PC-3 (cell line): ENCODE results near the gene LDLR. TPM values are rescaled to one million over a fixed set of nuclear protein-coding genes. Genes with fewer than 3 reads are reported as not detected.

Source experiments
- ATAC-seq: fragments of 200-7000 bp; cut with Tn5 transposase; 2 replicates; pipeline ENCODE4 v1.9.1; 2020; ENCODE audit warnings: mild to moderate bottlenecking, moderate library complexity
- BruUV-seq: library from RNA; stranded (reverse); fragments of 400-500 nt; replicated peaks from 2 replicates; lab custom pipeline; 2021; lab: Mats Ljungman, UMichigan
- CTCF ChIA-PET: fragments of 300-600 bp; sonication (Branson Sonifier 250); formaldehyde crosslinking; loops from one replicate; lab custom pipeline; 2022; ENCODE audit warnings: antibody characterized with exemption; lab: Charles Lee
- POLR2A ChIA-PET: fragments of 300-600 bp; sonication (Branson Sonifier 250); formaldehyde crosslinking; loops from one replicate; lab custom pipeline; 2022; ENCODE audit warnings: antibody characterized with exemption; ENCODE audit not compliant: unreplicated experiment; lab: Charles Lee
- DNase-seq: peaks from one replicate; pipeline ENCODE4 v3.0.0-alpha.2; 2015
- H2AFZ ChIP-seq: fragments of 300-600 bp; sonication (generic); 2 replicates; pipeline ENCODE4 v1.6.0; 2016; ENCODE audit warnings: antibody characterized with exemption, low read length
- H3F3A ChIP-seq: fragments of 300-600 bp; sonication (generic); one replicate; pipeline ENCODE4 v1.6.0; 2017; ENCODE audit warnings: antibody characterized with exemption, low read length, control low read depth, mild to moderate bottlenecking; ENCODE audit not compliant: unreplicated experiment
- H3K27ac ChIP-seq: fragments of 300-600 bp; sonication (generic); 2 replicates; pipeline ENCODE4 v1.5.1; 2016; ENCODE audit warnings: mild to moderate bottlenecking, low read length
- H3K27me3 ChIP-seq: fragments of 300-600 bp; sonication (generic); 2 replicates; pipeline ENCODE4 v1.6.1; 2016; ENCODE audit warnings: low read length, mixed read lengths
- H3K36me3 ChIP-seq: fragments of 300-600 bp; sonication (generic); 2 replicates; pipeline ENCODE4 v1.6.1; 2016; ENCODE audit warnings: low read depth, mixed run types, low read length, mixed read lengths
- H3K4me1 ChIP-seq: fragments of 300-600 bp; sonication (generic); 2 replicates; pipeline ENCODE4 v1.5.1; 2016; ENCODE audit warnings: low read length; ENCODE audit not compliant: insufficient read depth
- H3K4me2 ChIP-seq: fragments of 300-600 bp; sonication (generic); 2 replicates; pipeline ENCODE4 v1.6.0; 2016; ENCODE audit warnings: low read length
- H3K4me3 ChIP-seq: fragments of 300-600 bp; sonication (generic); 2 replicates; pipeline ENCODE4 v1.5.1; 2016; ENCODE audit warnings: mild to moderate bottlenecking, low read length, mixed read lengths
- H3K79me2 ChIP-seq: fragments of 300-600 bp; sonication (generic); 2 replicates; pipeline ENCODE4 v1.6.1; 2017; ENCODE audit warnings: low read length, mixed read lengths
- H3K9ac ChIP-seq: fragments of 300-600 bp; sonication (generic); 2 replicates; pipeline ENCODE4 v1.6.0; 2016; ENCODE audit warnings: mild to moderate bottlenecking, low read length
- H3K9me2 ChIP-seq: fragments of 300-600 bp; sonication (generic); replicated peaks from 2 replicates; pipeline ENCODE4 v1.6.1; 2016; ENCODE audit warnings: mixed run types, low read length, mixed read lengths
- H3K9me3 ChIP-seq: fragments of 300-600 bp; sonication (generic); 2 replicates; pipeline ENCODE4 v1.6.1; 2016; ENCODE audit warnings: low read length, mixed read lengths
- H4K20me1 ChIP-seq: fragments of 300-600 bp; sonication (generic); 2 replicates; pipeline ENCODE4 v1.6.1; 2016; ENCODE audit warnings: low read length, mixed read lengths
- CTCF ChIP-seq: fragments of 300-600 bp; sonication (generic); conservative IDR thresholded peaks from 2 replicates; pipeline ENCODE4 v1.5.1; 2017; ENCODE audit warnings: antibody characterized with exemption, low read depth, mild to moderate bottlenecking, low read length
- EZH2 ChIP-seq: fragments of 300-600 bp; sonication (generic); IDR thresholded peaks from one replicate; pipeline ENCODE4 v1.6.1; 2017; ENCODE audit warnings: antibody characterized with exemption, mild to moderate bottlenecking, low read length; ENCODE audit not compliant: unreplicated experiment
- EZH2phosphoT487 ChIP-seq: fragments of 300-600 bp; sonication (generic); IDR thresholded peaks from 2 replicates; pipeline ENCODE4 v1.6.1; 2018; ENCODE audit warnings: mild to moderate bottlenecking, antibody characterized with exemption, low read length, borderline replicate concordance
- intact Hi-C: fragments of 100-400 bp; cut with micrococcal nuclease; formaldehyde crosslinking; loops from 2 replicates; pipeline ENCODE4 v1.9.0; 2023
- total RNA-seq: library from RNA; depleted of rRNA; stranded (reverse); fragments of >200 nt; gene quantifications from 2 replicates; pipeline ENCODE4 v1.2.3, GENCODE V29; 2014

The LDLR gene
- total RNA-seq, 1 experiment from 2014 or later = 302 TPM

DNA sequence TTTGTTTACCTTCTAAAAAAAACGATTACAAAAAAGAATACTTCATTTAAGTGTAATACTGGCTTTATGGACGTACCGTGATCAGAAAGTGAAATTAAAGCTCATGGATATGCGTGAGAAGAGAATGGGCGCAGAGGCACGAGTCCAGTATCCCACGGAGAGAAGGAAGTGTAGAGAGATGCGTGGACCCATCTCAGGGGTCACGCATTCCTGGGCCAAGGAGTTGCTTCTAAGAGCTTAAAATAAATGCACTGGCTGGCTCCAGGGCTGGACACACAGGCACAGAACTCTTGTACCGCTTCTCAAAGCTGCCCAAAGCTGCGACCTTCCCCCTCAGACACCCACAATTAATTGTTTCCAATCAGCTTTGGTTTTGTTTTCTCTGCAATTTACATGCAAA is 75.0 kb downstream of the LDLR start:
- Histone ChIP-seq H3K4me3 (no peak overlapping the region), H3K4me1 (peaks cover 16% of the 10 kb centered on the region), H3K27me3 (no peaks in the 10 kb centered on the region), H3K9me2 (no peaks in the 10 kb centered on the region), H4K20me1 (no peaks in the 10 kb centered on the region), H3K4me2 (no peak overlapping the region), H3K36me3 (peaks cover 14% of the 10 kb centered on the region; the same call in 1 of the 2 replicates), H3K9me3 (no peaks in the 10 kb centered on the region), H3K79me2 (no peaks in the 10 kb centered on the region), H3K9ac (no peak overlapping the region), H3F3A (peaks cover 7% of the 10 kb centered on the region), H2AFZ (no peak overlapping the region), H3K27ac (no peak overlapping the region)
- DNase-seq (no peak), ATAC-seq (no peak)
- no peak for TF ChIP-seq EZH2phosphoT487
- TF ChIP-seq EZH2 = no peak
- no peak for TF ChIP-seq CTCF
- ChIA-PET CTCF (no interaction called here), POLR2A (no interaction called here)
- TSS peak; percentile 55 for BruUV-seq
- intact Hi-C loops = no loop called here

DNA sequence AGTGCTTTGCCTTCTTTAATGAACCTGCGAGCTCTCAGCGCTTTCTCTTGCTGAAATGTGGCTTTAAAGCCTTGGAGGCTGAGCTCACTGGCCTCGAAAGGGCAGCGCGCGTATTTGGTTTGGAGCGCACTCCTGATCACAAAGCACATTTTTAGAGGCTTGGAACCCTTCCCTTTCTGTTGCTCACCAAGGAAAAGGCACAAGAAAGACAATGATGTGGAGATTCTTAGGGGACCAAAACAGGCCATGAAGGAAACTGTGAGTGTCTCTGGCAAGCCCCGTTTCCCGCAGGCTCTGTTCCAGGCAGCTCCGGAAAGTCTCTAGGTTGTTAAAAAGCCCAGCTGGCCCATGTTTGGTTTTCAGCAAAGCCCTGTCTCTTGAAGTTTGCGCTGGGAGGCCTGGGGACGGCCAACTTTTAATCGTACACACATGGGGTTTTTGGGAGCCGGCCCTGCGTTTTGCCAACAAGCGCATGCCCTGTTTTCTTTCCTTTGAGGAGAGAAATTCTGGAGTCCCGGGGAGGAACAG is 75.7 kb downstream of the LDLR start:
- H3K4me2 ChIP-seq = no peak overlapping the region
- ATAC-seq (no peak), DNase-seq (no peak)
- no peak overlapping the region for H3K9ac ChIP-seq
- H3F3A ChIP-seq = peaks cover 7% of the 10 kb centered on the region
- no peaks in the 10 kb centered on the region for H3K9me3 ChIP-seq
- no peaks in the 10 kb centered on the region for H3K9me2 ChIP-seq
- H3K79me2 ChIP-seq = no peaks in the 10 kb centered on the region
- H4K20me1 ChIP-seq = no peaks in the 10 kb centered on the region
- peaks cover 17% of the 10 kb centered on the region; the same call in 1 of the 2 replicates for H3K36me3 ChIP-seq
- no peak overlapping the region for H3K27ac ChIP-seq
- ChIA-PET CTCF (no interaction called here), POLR2A (no interaction called here)
- no peak overlapping the region for H3K4me3 ChIP-seq
- TF ChIP-seq EZH2 (no peak), EZH2phosphoT487 (no peak), CTCF (no peak)
- intact Hi-C loops = no loop called here
- no peaks in the 10 kb centered on the region for H3K27me3 ChIP-seq
- BruUV-seq = no TSS peak
- no peak overlapping the region for H2AFZ ChIP-seq
- peaks cover 18% of the 10 kb centered on the region for H3K4me1 ChIP-seq

- no peak overlapping the region for H3K4me2 ChIP-seq
- BruUV-seq = no TSS peak
- no peak overlapping the region for H2AFZ ChIP-seq
- H3K9me3 ChIP-seq = no peaks in the 10 kb centered on the region
- ATAC-seq = no peak
- no peak overlapping the region for H3K4me3 ChIP-seq
- peaks cover 7% of the 10 kb centered on the region for H3F3A ChIP-seq
- DNase-seq = no peak
- no peaks in the 10 kb centered on the region for H4K20me1 ChIP-seq
- H3K36me3 ChIP-seq = peaks cover 22% of the 10 kb centered on the region
- no peak overlapping the region for H3K9ac ChIP-seq
- POLR2A ChIA-PET = interaction anchor here (0.7 kb wide), 1 partner anchor 17 kb away, joined by 4 read pairs; no protein-coding TSS in a partner anchor
- TF ChIP-seq EZH2 (no peak), EZH2phosphoT487 (no peak)
- H3K4me1 ChIP-seq = peaks cover 18% of the 10 kb centered on the region
- H3K27ac ChIP-seq = no peak overlapping the region
- H3K79me2 ChIP-seq = no peaks in the 10 kb centered on the region
- intact Hi-C loops = no loop called here
- no peaks in the 10 kb centered on the region for H3K9me2 ChIP-seq
- no peaks in the 10 kb centered on the region for H3K27me3 ChIP-seq
- CTCF ChIA-PET = no interaction called here
These were observed 76.3 kb downstream of the LDLR start for GRCh38 chr19:11165486-11166030.
